A549 treated with GW870086 at 1 μM for 4 hours (cell line): ENCODE data around the gene GPR68. TPM values are rescaled to one million over a fixed set of nuclear protein-coding genes. Genes with fewer than 3 reads are reported as not detected.

Experiments
- total RNA-seq: library from RNA; stranded (reverse); fragments of 200-300 nt; extraction: Qiagen RNA extraction; gene quantifications from 5 replicates; pipeline ENCODE4 v1.2.3, GENCODE V29; 2022; ENCODE audit warnings: low read depth

The GPR68 gene
- 0.06 to 0.16 TPM (median 0.12 TPM) in 4 of 5 replicates, not detected in the other for total RNA-seq

GRCh38 chr14:91244501-91244901 lies at the start of gene GPR68:
GPR68 (minus strand) TSS chr14:91244704; CDS start chr14:91235050, 9,654 bp downstream.

Other genes with a start within 250 kb of the GPR68 start
- gene RPS6KA5, start 184.1 kb downstream of the GPR68 start, total RNA-seq = 3.6 to 6.6 TPM (median 5.2 TPM) in 5 replicates
- gene DGLUCY, start 130.6 kb downstream of the GPR68 start, total RNA-seq = 19.6 to 22.2 TPM (median 20.0 TPM) in 5 replicates
- gene CCDC88C, start 173.1 kb upstream of the GPR68 start, total RNA-seq = 5.5 to 7.4 TPM (median 6.2 TPM) in 5 replicates